Right atrium auricular region (tissue), 2 donors: ENCODE results near the gene FAM13A. TPM values are rescaled to one million over a fixed set of nuclear protein-coding genes. Genes with fewer than 3 reads are reported as not detected.
A peak's percentile ranks its signal among the peaks of the same experiment; 100 is the strongest.

Experiments used
- DNase-seq: peaks from one replicate; pipeline ENCODE4 v3.0.0-alpha.2; 2019; ENCODE audit warnings: low spot score
- H3K27ac ChIP-seq, 2 donors: fragments of 200-600 bp; sonication (generic); 1 replicate in 1 of 2; 2 replicates in 1 of 2; pipeline ENCODE4 v1.5.1; 2016 to 2019
- H3K27me3 ChIP-seq, 2 donors: fragments of 200-600 bp; sonication (generic); one replicate each; pipeline versions ENCODE4 v1.5.1 to v1.6.0; 2017 to 2019
- H3K36me3 ChIP-seq: fragments of 200-600 bp; sonication (generic); one replicate; pipeline ENCODE4 v1.5.1; 2016
- H3K4me1 ChIP-seq, 2 donors: fragments of 200-600 bp; sonication (generic); one replicate each; pipeline versions ENCODE4 v1.5.1 to v1.6.0; 2017 to 2019
- H3K4me3 ChIP-seq, 2 donors: fragments of 200-600 bp; sonication (generic); 1 replicate in 1 of 2; 2 replicates in 1 of 2; pipeline ENCODE4 v1.5.1; 2017 to 2019; ENCODE audit warnings: mild to moderate bottlenecking in 1 of 2, moderate library complexity in 1 of 2
- H3K9me3 ChIP-seq, 2 donors: fragments of 200-600 bp; sonication (generic); one replicate each; pipeline ENCODE4 v1.5.1; 2019
- CTCF ChIP-seq, 2 donors: fragments of 200-600 bp; sonication (generic); IDR thresholded peaks; one replicate each; pipeline ENCODE4 v1.5.1; 2019; ENCODE audit warnings: antibody characterized with exemption in 2 of 2
- total RNA-seq, 2 donors: library from RNA; depleted of rRNA; stranded (reverse); fragments of >200 nt; gene quantifications; one replicate each; pipeline ENCODE4 v1.1.0, GENCODE V29; 2016

FAM13A gene
- total RNA-seq, 2 donors from 2014 or later, result 8.1 to 13.6 TPM

- Histone ChIP-seq H3K36me3 (no peaks in the 10 kb centered on the region), H3K4me1 (no peaks in the 10 kb centered on the region), H3K9me3 (no peaks in the 10 kb centered on the region), H3K27me3 (no peaks in the 10 kb centered on the region), H3K27ac (no peak overlapping the region), H3K4me3 (no peak overlapping the region)
- no peak for DNase-seq
- TF ChIP-seq CTCF (IDR thresholded peaks at IDR 0.05), result no peak
Observed at GRCh38 chr4:88841635-88842034, 215.3 kb downstream of the FAM13A start.

- H3K4me3 ChIP-seq, result no peak overlapping the region
- no peaks in the 10 kb centered on the region for H3K9me3 ChIP-seq
- no peaks in the 10 kb centered on the region for H3K27me3 ChIP-seq
- no peak overlapping the region for H3K27ac ChIP-seq
- no peaks in the 10 kb centered on the region for H3K4me1 ChIP-seq
- TF ChIP-seq CTCF (IDR thresholded peaks at IDR 0.05), result no peak
- DNase-seq, result no peak
- H3K36me3 ChIP-seq, result no peaks in the 10 kb centered on the region
Observed at GRCh38 chr4:88836216-88836615, 220.8 kb downstream of the FAM13A start.

- peak overlapping the region in 1 of 2 donors; percentile 1 for H3K27ac ChIP-seq
- H3K4me1 ChIP-seq, result no peaks in the 10 kb centered on the region
- no peaks in the 10 kb centered on the region for H3K9me3 ChIP-seq
- no peak overlapping the region for H3K4me3 ChIP-seq
- TF ChIP-seq CTCF (IDR thresholded peaks at IDR 0.05), result no peak
- no peak for DNase-seq
- H3K27me3 ChIP-seq, result no peaks in the 10 kb centered on the region
- no peaks in the 10 kb centered on the region for H3K36me3 ChIP-seq
Observed at GRCh38 chr4:88831031-88831430, 226.0 kb downstream of the FAM13A start.

GRCh38 chr4:88830598-88830997 is 226.4 kb downstream of the FAM13A start:
- Histone ChIP-seq H3K4me3 (no peak overlapping the region), H3K9me3 (no peaks in the 10 kb centered on the region), H3K36me3 (no peaks in the 10 kb centered on the region), H3K27ac (peak overlapping the region in 1 of 2 donors; percentile 1), H3K27me3 (no peaks in the 10 kb centered on the region), H3K4me1 (no peaks in the 10 kb centered on the region)
- TF ChIP-seq CTCF (IDR thresholded peaks at IDR 0.05), result no peak
- DNase-seq, result no peak

- Histone ChIP-seq H3K9me3 (no peaks in the 10 kb centered on the region), H3K4me3 (no peak overlapping the region), H3K27me3 (no peaks in the 10 kb centered on the region), H3K4me1 (no peaks in the 10 kb centered on the region), H3K27ac (no peak overlapping the region), H3K36me3 (no peaks in the 10 kb centered on the region)
- TF ChIP-seq CTCF (IDR thresholded peaks at IDR 0.05), result no peak
- no peak for DNase-seq
Observed at GRCh38 chr4:88828842-88829571, 228.0 kb downstream of the FAM13A start.

- Histone ChIP-seq H3K27me3 (no peaks in the 10 kb centered on the region), H3K9me3 (no peaks in the 10 kb centered on the region), H3K4me3 (no peak overlapping the region), H3K27ac (no peak overlapping the region), H3K4me1 (no peaks in the 10 kb centered on the region), H3K36me3 (no peaks in the 10 kb centered on the region)
- DNase-seq, result no peak
- TF ChIP-seq CTCF (IDR thresholded peaks at IDR 0.05), result no peak
Observed at GRCh38 chr4:88827442-88827841, 229.5 kb downstream of the FAM13A start.
